Large intestine (tissue), 3 donors: ENCODE measurements around the gene KCNQ1. TPM values are rescaled to one million over a fixed set of nuclear protein-coding genes. Genes with fewer than 3 reads are reported as not detected.

Source experiments
- DNase-seq, 2 donors: peaks; one replicate each; pipeline versions ENCODE4 v3.0.0 to v3.0.0-alpha.2; 2013
- H3K27ac ChIP-seq: one replicate; pipeline ENCODE4 v1.5.1; 2013; ENCODE audit warnings: low read length
- H3K27me3 ChIP-seq: 2 replicates; pipeline ENCODE4 v1.6.1; 2013; ENCODE audit warnings: low read length; ENCODE audit not compliant: control insufficient read depth, insufficient read depth
- H3K36me3 ChIP-seq: 2 replicates; pipeline ENCODE4 v1.6.1; 2013; ENCODE audit warnings: low read length; ENCODE audit not compliant: control insufficient read depth, insufficient read depth
- H3K4me1 ChIP-seq: one replicate; pipeline ENCODE4 v1.6.1; 2013; ENCODE audit warnings: low read length; ENCODE audit not compliant: control insufficient read depth, insufficient read depth
- H3K4me3 ChIP-seq: one replicate; pipeline ENCODE4 v1.5.1; 2013; ENCODE audit warnings: low read length
- H3K9me3 ChIP-seq: one replicate; pipeline ENCODE4 v1.6.1; 2013; ENCODE audit warnings: mild to moderate bottlenecking, low read depth, low read length, moderate library complexity; ENCODE audit not compliant: control insufficient read depth
- WGBS: methylation state at CpG from one replicate; pipeline ENCODE4 v1.1.5; 2013; ENCODE audit warnings: low lambda C conversion rate; ENCODE audit not compliant: insufficient coverage; 5-methylcytosine and 5-hydroxymethylcytosine counted together
- polyA plus RNA-seq: library from polyadenylated mRNA; unstranded; fragments of 120-200 nt; gene quantifications from one replicate; pipeline ENCODE4 v1.2.1, GENCODE V29; 2013

Gene KCNQ1
- polyA plus RNA-seq, 1 donor: 19.5 TPM

GRCh38 chr11:2579315-2580060 is 134.7 kb downstream of the KCNQ1 start:
- WGBS: no CpG with 5 or more reads among the region's 17 CpGs
- Histone ChIP-seq H3K36me3 (no peaks in the 10 kb centered on the region), H3K4me3 (no peak overlapping the region), H3K27me3 (no peaks in the 10 kb centered on the region), H3K9me3 (peaks cover 10% of the 10 kb centered on the region), H3K4me1 (peaks cover 43% of the 10 kb centered on the region), H3K27ac (no peak overlapping the region)
- no peak for DNase-seq

DNA sequence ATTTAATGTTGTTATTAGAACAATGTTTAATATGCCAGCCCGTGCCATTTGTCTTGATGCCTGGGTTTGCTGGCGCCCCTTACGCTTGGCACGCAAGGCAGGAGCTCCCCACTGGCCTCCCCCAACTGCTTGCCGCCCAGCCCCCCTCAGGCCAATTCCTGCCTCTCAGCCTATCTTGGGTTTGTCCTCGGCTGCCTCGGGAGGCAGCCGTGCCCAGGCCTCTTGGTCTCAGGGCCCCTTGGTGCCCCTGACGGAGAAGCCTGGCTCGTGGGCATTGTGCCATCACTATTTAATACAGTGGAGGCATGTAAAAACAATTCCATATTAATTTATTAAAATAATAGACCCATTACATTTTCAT is 135.2 kb downstream of the KCNQ1 start:
- H3K36me3 ChIP-seq: no peaks in the 10 kb centered on the region
- H3K4me1 ChIP-seq: peaks cover 38% of the 10 kb centered on the region
- WGBS: 100% methylated on average over 1 of the region's 10 CpGs
- no peaks in the 10 kb centered on the region for H3K27me3 ChIP-seq
- no peak for DNase-seq
- H3K4me3 ChIP-seq: no peak overlapping the region
- peaks cover 5% of the 10 kb centered on the region for H3K9me3 ChIP-seq
- H3K27ac ChIP-seq: no peak overlapping the region

- DNase-seq: no peak
- H3K4me1 ChIP-seq: peaks cover 33% of the 10 kb centered on the region
- H3K9me3 ChIP-seq: peaks cover 4% of the 10 kb centered on the region
- no CpG with 5 or more reads among the region's 13 CpGs for WGBS
- no peaks in the 10 kb centered on the region for H3K27me3 ChIP-seq
- H3K27ac ChIP-seq: no peak overlapping the region
- no peak overlapping the region for H3K4me3 ChIP-seq
- no peaks in the 10 kb centered on the region for H3K36me3 ChIP-seq
Observed at GRCh38 chr11:2580571-2581001, 135.8 kb downstream of the KCNQ1 start.

DNA sequence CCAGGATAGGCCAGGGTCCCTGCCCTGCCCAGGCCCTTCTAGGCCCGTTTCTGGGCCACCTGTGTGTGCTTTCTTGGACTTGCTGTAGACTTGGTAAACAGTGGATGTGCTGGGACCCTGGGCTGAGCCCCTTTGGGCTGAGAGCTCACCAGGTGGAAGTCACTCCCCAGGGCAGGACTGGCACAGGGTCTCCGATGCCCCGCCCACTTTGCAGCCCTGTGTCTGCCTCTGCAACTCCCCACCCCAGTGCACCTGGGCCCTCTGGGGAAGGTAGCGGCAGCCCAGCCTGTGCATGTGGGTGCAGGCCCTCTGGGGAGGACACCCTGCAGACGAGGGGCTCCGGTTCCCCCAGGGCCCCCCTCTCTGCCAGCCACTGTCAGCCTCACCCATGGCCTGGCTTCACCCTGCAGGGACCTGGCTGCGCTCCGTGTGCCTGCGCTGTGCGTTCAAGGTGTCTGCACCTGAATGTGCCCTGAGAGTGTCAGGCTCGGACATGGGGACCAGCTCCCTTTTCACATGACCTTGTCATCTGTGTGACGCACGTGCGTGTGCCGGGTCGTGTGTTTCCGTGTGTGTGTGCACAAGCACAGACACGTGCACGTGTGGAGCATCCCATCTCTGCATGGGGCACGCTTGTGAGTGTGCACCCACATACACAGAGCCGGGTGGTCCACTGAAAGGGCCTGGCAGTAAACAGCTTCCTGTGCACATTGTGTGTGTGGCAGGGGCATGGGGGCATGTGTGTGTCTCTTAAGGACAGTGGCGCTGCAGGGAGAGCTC is 136.5 kb downstream of the KCNQ1 start:
- peaks cover 26% of the 10 kb centered on the region for H3K4me1 ChIP-seq
- no peaks in the 10 kb centered on the region for H3K27me3 ChIP-seq
- H3K4me3 ChIP-seq: no peak overlapping the region
- H3K36me3 ChIP-seq: no peaks in the 10 kb centered on the region
- no peak for DNase-seq
- peaks cover 4% of the 10 kb centered on the region for H3K9me3 ChIP-seq
- WGBS: no CpG with 5 or more reads among the region's 22 CpGs
- no peak overlapping the region for H3K27ac ChIP-seq

DNA sequence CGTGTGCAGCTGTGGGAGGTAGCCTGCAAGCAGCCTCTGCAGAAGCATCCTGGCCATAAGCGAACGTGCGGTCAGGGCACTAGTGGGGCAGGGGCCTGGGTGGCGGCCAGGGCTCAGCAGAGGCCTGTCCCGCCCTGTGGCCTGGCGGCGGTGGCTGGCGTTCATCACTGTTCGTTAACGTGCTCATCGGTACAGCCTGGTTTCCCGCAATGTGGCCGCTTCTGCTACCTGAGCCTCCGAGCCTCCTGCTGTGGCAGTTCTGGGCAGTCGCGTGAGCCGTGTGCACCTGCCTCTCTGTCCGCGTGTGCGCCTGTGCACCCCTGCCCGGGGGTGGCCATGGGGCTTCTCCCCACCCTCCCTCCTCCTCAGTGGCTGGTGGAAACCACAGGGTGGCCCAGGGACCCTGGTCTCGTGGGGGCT is 137.1 kb downstream of the KCNQ1 start:
- no CpG with 5 or more reads among the region's 23 CpGs for WGBS
- Histone ChIP-seq H3K36me3 (no peaks in the 10 kb centered on the region), H3K9me3 (no peaks in the 10 kb centered on the region), H3K4me3 (no peak overlapping the region), H3K4me1 (peaks cover 20% of the 10 kb centered on the region), H3K27me3 (no peaks in the 10 kb centered on the region), H3K27ac (no peak overlapping the region)
- DNase-seq: no peak

- Histone ChIP-seq H3K4me3 (no peak overlapping the region), H3K4me1 (peaks cover 15% of the 10 kb centered on the region), H3K9me3 (no peaks in the 10 kb centered on the region), H3K36me3 (no peaks in the 10 kb centered on the region), H3K27me3 (no peaks in the 10 kb centered on the region), H3K27ac (no peak overlapping the region)
- no peak for DNase-seq
- no CpG with 5 or more reads among the region's 12 CpGs for WGBS
Observed at GRCh38 chr11:2582351-2582945, 137.6 kb downstream of the KCNQ1 start.

DNA sequence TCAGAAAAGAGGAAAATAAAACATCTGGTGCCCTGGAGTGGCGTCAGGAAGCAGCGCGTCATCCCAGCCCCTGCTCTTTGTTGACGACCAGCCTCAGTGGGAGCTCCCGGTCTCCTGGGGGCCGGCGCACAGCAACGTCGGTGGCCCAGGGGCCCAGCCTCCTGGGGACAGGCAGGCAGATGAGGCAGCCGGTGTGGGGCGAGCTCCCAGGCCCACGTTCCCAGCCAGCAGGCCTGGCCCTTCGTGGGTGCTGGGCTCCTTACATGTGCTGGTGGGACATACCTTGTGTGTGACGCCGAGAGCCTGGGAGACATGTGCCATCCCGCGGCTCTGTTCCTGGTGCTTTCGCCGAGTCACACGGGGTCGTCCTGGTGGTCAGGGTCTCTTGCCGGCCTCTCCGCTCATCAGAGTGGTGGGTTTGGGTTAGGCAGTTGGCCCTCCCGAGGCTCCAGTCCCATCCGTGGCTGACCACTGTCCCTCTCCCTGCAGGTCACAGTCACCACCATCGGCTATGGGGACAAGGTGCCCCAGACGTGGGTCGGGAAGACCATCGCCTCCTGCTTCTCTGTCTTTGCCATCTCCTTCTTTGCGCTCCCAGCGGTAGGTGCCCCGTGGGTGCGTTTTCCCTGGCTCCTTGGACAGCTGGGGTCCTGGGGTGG is 138.3 kb downstream of the KCNQ1 start:
- H3K4me3 ChIP-seq: no peak overlapping the region
- no peak overlapping the region for H3K27ac ChIP-seq
- H3K27me3 ChIP-seq: no peaks in the 10 kb centered on the region
- H3K4me1 ChIP-seq: peaks cover 10% of the 10 kb centered on the region
- no peaks in the 10 kb centered on the region for H3K36me3 ChIP-seq
- no peak for DNase-seq
- WGBS: no CpG with 5 or more reads among the region's 33 CpGs
- no peaks in the 10 kb centered on the region for H3K9me3 ChIP-seq

DNA sequence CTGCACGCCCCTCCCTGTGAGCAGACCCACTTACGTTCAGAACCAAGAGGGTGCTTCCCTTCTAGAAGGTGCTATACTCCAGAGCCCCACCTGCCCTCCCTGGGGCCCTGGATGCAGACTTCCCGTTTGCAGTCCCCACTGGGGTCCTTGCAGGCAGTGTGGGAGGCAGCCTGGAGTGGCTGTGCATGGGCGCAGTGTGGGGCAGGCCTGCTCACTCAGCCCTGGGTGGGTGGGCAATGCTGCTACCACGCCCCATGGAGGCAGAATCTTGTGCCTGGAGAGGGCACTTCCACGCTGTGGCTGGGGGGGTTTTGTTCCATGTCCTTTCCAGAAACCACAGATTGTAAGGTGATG is 138.8 kb downstream of the KCNQ1 start:
- no peak for DNase-seq
- Histone ChIP-seq H3K27me3 (no peaks in the 10 kb centered on the region), H3K27ac (no peak overlapping the region), H3K9me3 (no peaks in the 10 kb centered on the region), H3K36me3 (no peaks in the 10 kb centered on the region), H3K4me1 (peaks cover 6% of the 10 kb centered on the region), H3K4me3 (no peak overlapping the region)
- no CpG with 5 or more reads among the region's 6 CpGs for WGBS

DNA sequence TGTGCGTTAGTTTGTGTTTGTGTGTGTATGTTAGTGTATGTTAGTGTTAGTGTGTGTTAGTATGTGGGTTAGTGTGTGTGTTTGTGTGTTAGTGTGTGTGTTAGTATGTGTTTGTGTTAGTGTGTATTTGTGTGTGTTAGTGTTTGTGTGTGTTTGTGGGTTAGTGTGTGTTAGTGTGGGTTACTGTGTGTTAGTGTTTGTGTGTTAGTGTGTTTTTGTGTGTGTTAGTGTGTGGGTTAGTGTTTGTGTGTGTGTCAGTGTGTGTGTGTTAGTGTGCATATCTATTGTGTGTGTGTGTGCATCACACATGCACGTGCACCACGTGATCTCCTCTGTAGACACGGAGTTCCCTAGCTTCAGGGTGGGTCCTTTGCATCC is 139.6 kb downstream of the KCNQ1 start:
- H3K27ac ChIP-seq: no peak overlapping the region
- no peak for DNase-seq
- H3K36me3 ChIP-seq: peaks cover 6% of the 10 kb centered on the region
- H3K9me3 ChIP-seq: no peaks in the 10 kb centered on the region
- no peaks in the 10 kb centered on the region for H3K27me3 ChIP-seq
- no CpG with 5 or more reads among the region's 4 CpGs for WGBS
- peaks cover 6% of the 10 kb centered on the region for H3K4me1 ChIP-seq
- H3K4me3 ChIP-seq: no peak overlapping the region

- peaks cover 6% of the 10 kb centered on the region for H3K4me1 ChIP-seq
- H3K9me3 ChIP-seq: no peaks in the 10 kb centered on the region
- H3K27me3 ChIP-seq: no peaks in the 10 kb centered on the region
- H3K27ac ChIP-seq: no peak overlapping the region
- peaks cover 6% of the 10 kb centered on the region for H3K36me3 ChIP-seq
- WGBS: no CpG with 5 or more reads among the region's 18 CpGs
- no peak overlapping the region for H3K4me3 ChIP-seq
- DNase-seq: no peak
Observed at GRCh38 chr11:2584812-2585565, 140.2 kb downstream of the KCNQ1 start.
